WTC11 (cell line): ENCODE results near the gene TOMM5. TPM values are rescaled to one million over a fixed set of nuclear protein-coding genes. Genes with fewer than 3 reads are reported as not detected.

Experiments
- ATAC-seq: fragments of 200-7000 bp; cut with Tn5 transposase; 2 replicates; pipeline ENCODE4 v1.10.0; 2021; ENCODE audit warnings: mild to moderate bottlenecking, moderate library complexity
- CTCF ChIA-PET: fragments of 300-600 bp; sonication (Branson Sonifier 250); formaldehyde crosslinking; loops from one replicate; lab custom pipeline; 2021; ENCODE audit warnings: antibody characterized with exemption; lab: Charles Lee
- POLR2A ChIA-PET: fragments of 350-600 bp; sonication (Branson Sonifier 250); formaldehyde crosslinking; loops from one replicate; lab custom pipeline; 2021; ENCODE audit warnings: antibody characterized with exemption; lab: Charles Lee
- DNase-seq: peaks from one replicate; pipeline ENCODE4 v3.0.0; 2021; ENCODE audit warnings: low spot score
- H3K27ac Mint-ChIP-seq: 2 replicates; pipeline ENCODE4 v1.8.0; 2021; ENCODE audit warnings: mixed read lengths
- H3K27me3 Mint-ChIP-seq: 2 replicates; pipeline ENCODE4 v1.8.0; 2021; ENCODE audit warnings: low read depth, mild to moderate bottlenecking, moderate library complexity, mixed read lengths
- H3K36me3 Mint-ChIP-seq: 2 replicates; pipeline ENCODE4 v1.8.0; 2021; ENCODE audit warnings: mixed read lengths
- H3K4me1 Mint-ChIP-seq: 2 replicates; pipeline ENCODE4 v1.8.0; 2022; ENCODE audit warnings: mixed read lengths
- H3K4me3 Mint-ChIP-seq: 2 replicates; pipeline ENCODE4 v1.8.0; 2021; ENCODE audit warnings: mild to moderate bottlenecking, moderate library complexity, mixed read lengths
- H3K9me3 Mint-ChIP-seq: 2 replicates; pipeline ENCODE4 v1.8.0; 2021; ENCODE audit warnings: mixed read lengths
- ATF1 ChIP-seq: sonication (generic); formaldehyde crosslinking; IDR thresholded peaks from 2 replicates; pipeline ENCODE4 v1.8.1; 2023; ENCODE audit warnings: mild to moderate bottlenecking, moderate library complexity, missing genetic modification reagents
- ELF4 ChIP-seq: sonication (generic); formaldehyde crosslinking; IDR thresholded peaks from 2 replicates; pipeline ENCODE4 v1.8.1; 2022; ENCODE audit warnings: low read depth, mild to moderate bottlenecking, moderate library complexity, missing genetic modification reagents
- FOXK1 ChIP-seq: sonication (generic); formaldehyde crosslinking; IDR thresholded peaks from 2 replicates; pipeline ENCODE4 v1.8.0; 2022; ENCODE audit warnings: mild to moderate bottlenecking, moderate library complexity, missing genetic modification reagents
- FOXP1 ChIP-seq: sonication (generic); formaldehyde crosslinking; IDR thresholded peaks from 2 replicates; pipeline ENCODE4 v1.8.0; 2022; ENCODE audit warnings: missing genetic modification reagents, mild to moderate bottlenecking, moderate library complexity, borderline replicate concordance
- GABPB1 ChIP-seq: sonication (generic); formaldehyde crosslinking; IDR thresholded peaks from 2 replicates; pipeline ENCODE4 v1.8.1; 2023; ENCODE audit warnings: mild to moderate bottlenecking, missing genetic modification reagents
- JAZF1 ChIP-seq: fragments of 250-450 bp; sonication (Bioruptor Pico); IDR thresholded peaks from 2 replicates; pipeline ENCODE4 v1.9.0; 2021; ENCODE audit warnings: moderate library complexity, mild to moderate bottlenecking, inconsistent platforms
- KAT7 ChIP-seq: sonication (generic); formaldehyde crosslinking; IDR thresholded peaks from 2 replicates; pipeline ENCODE4 v1.8.1; 2023; ENCODE audit warnings: missing genetic modification reagents, mild to moderate bottlenecking, borderline replicate concordance
- MYBL2 ChIP-seq: sonication (generic); formaldehyde crosslinking; IDR thresholded peaks from 2 replicates; pipeline ENCODE4 v1.8.1; 2023; ENCODE audit warnings: mild to moderate bottlenecking, moderate library complexity, missing genetic modification reagents
- NR1H2 ChIP-seq: sonication (generic); formaldehyde crosslinking; IDR thresholded peaks from 2 replicates; pipeline ENCODE4 v1.9.0; 2021; ENCODE audit warnings: mild to moderate bottlenecking, moderate library complexity, missing genetic modification reagents
- NR2C2 ChIP-seq: sonication (generic); formaldehyde crosslinking; IDR thresholded peaks from 2 replicates; pipeline ENCODE4 v1.8.0; 2022; ENCODE audit warnings: mild to moderate bottlenecking, missing genetic modification reagents
- OVOL2 ChIP-seq: fragments of 250-450 bp; sonication (Bioruptor Pico); IDR thresholded peaks from 2 replicates; pipeline ENCODE4 v1.9.0; 2021; ENCODE audit warnings: mild to moderate bottlenecking, borderline replicate concordance
- SP1 ChIP-seq: sonication (generic); formaldehyde crosslinking; conservative IDR thresholded peaks from 2 replicates; pipeline ENCODE4 v1.8.1; 2022; ENCODE audit warnings: missing genetic modification reagents
- ZBTB21 ChIP-seq: sonication (generic); formaldehyde crosslinking; IDR thresholded peaks from 2 replicates; pipeline ENCODE4 v1.8.1; 2023; ENCODE audit warnings: mild to moderate bottlenecking, missing genetic modification reagents, borderline replicate concordance
- ZNF219 ChIP-seq: sonication (generic); formaldehyde crosslinking; IDR thresholded peaks from 2 replicates; pipeline ENCODE4 v1.8.0; 2023; ENCODE audit warnings: missing genetic modification reagents, mild to moderate bottlenecking, borderline replicate concordance
- total RNA-seq: library from RNA; stranded (reverse); gene quantifications from 3 replicates; pipeline ENCODE4 v1.2.3, GENCODE V29; 2021
- TF ChIP-seq, protein P1 (sequence below): sonication (generic); formaldehyde crosslinking; IDR thresholded peaks from 2 replicates; pipeline ENCODE4 v1.8.0; 2022; ENCODE audit warnings: mild to moderate bottlenecking, missing genetic modification reagents
- TF ChIP-seq, protein P2 (sequence below): sonication (generic); formaldehyde crosslinking; IDR thresholded peaks from 2 replicates; pipeline ENCODE4 v1.8.0; 2022; ENCODE audit warnings: mild to moderate bottlenecking, missing genetic modification reagents
- TF ChIP-seq, protein P3 (sequence below): sonication (generic); formaldehyde crosslinking; IDR thresholded peaks from 2 replicates; pipeline ENCODE4 v1.8.1; 2023; ENCODE audit warnings: mild to moderate bottlenecking, missing genetic modification reagents, moderate library complexity
- TF ChIP-seq, protein P4 (sequence below): fragments of 200-600 bp; IDR thresholded peaks from 2 replicates; pipeline ENCODE4 v1.8.0; 2022; ENCODE audit warnings: antibody characterized with exemption
- TF ChIP-seq, protein P5 (sequence below): sonication (generic); formaldehyde crosslinking; IDR thresholded peaks from 2 replicates; pipeline ENCODE4 v1.8.0; 2023; ENCODE audit warnings: mild to moderate bottlenecking, missing genetic modification reagents
- TF ChIP-seq, protein P6 (sequence below): fragments of 250-450 bp; sonication (Bioruptor Pico); IDR thresholded peaks from 2 replicates; pipeline ENCODE4 v1.8.0; 2021; ENCODE audit warnings: mild to moderate bottlenecking

The TOMM5 gene
- total RNA-seq, 1 experiment from 2014 or later, result 112 TPM

DNA sequence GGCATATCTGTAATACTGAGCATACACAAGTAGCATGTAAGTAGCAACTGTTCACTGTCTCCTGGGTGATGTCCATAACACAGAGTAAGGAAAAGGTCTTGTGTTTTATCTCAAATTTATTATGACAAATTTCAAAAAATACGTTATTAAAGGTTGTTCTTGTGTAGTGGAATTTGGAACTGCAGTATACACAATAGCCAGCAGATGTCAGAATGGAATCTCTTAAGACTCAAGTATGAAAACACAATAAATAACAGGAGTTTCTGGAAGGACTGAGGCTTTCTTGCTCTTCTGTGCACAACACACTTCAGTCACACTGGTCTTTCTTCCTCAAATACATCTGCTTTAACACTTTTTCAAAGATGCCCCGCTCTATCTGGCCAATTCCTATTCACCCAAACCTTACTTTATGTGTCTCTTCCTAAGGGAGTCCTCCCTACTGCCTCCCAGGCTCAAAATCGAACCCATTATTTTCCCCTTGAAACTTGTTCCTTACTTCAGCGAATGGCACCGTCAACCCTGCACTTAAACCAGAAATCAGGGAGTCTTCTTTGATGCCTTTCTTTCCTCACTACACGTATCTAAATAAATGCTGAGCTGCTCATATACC is 9.7 kb downstream of the TOMM5 start:
- CTCF ChIA-PET, result no interaction called here
- no peak overlapping the region for H3K4me3 Mint-ChIP-seq
- POLR2A ChIA-PET, result no interaction called here
- TF ChIP-seq ELF4 (CRISPR knock-in tag) (no peak), NR1H2 (CRISPR knock-in tag) (no peak), KAT7 (no peak), GABPB1 (CRISPR knock-in tag) (no peak), NR2C2 (CRISPR knock-in tag) (no peak), JAZF1 (CRISPR knock-in tag) (no peak), OVOL2 (CRISPR knock-in tag) (no peak), FOXK1 (CRISPR knock-in tag) (no peak)
- TF ChIP-seq, protein P1, sequence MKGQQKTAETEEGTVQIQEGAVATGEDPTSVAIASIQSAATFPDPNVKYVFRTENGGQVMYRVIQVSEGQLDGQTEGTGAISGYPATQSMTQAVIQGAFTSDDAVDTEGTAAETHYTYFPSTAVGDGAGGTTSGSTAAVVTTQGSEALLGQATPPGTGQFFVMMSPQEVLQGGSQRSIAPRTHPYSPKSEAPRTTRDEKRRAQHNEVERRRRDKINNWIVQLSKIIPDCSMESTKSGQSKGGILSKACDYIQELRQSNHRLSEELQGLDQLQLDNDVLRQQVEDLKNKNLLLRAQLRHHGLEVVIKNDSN (CRISPR knock-in tag), result no peak
- TF ChIP-seq, protein P2, sequence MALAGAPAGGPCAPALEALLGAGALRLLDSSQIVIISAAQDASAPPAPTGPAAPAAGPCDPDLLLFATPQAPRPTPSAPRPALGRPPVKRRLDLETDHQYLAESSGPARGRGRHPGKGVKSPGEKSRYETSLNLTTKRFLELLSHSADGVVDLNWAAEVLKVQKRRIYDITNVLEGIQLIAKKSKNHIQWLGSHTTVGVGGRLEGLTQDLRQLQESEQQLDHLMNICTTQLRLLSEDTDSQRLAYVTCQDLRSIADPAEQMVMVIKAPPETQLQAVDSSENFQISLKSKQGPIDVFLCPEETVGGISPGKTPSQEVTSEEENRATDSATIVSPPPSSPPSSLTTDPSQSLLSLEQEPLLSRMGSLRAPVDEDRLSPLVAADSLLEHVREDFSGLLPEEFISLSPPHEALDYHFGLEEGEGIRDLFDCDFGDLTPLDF, result no peak
- TF ChIP-seq, protein P3, sequence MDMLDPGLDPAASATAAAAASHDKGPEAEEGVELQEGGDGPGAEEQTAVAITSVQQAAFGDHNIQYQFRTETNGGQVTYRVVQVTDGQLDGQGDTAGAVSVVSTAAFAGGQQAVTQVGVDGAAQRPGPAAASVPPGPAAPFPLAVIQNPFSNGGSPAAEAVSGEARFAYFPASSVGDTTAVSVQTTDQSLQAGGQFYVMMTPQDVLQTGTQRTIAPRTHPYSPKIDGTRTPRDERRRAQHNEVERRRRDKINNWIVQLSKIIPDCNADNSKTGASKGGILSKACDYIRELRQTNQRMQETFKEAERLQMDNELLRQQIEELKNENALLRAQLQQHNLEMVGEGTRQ (CRISPR knock-in tag), result no peak
- TF ChIP-seq, all 79 proteins: peak for 0
- ATAC-seq, result peak; percentile 41; the same call in 1 of the 2 replicates
- no peak for DNase-seq
- H3K36me3 Mint-ChIP-seq, result peaks cover 48% of the 10 kb centered on the region
- H3K27ac Mint-ChIP-seq, result no peak overlapping the region
- no peaks in the 10 kb centered on the region for H3K4me1 Mint-ChIP-seq
- no peaks in the 10 kb centered on the region for H3K9me3 Mint-ChIP-seq
- H3K27me3 Mint-ChIP-seq, result no peaks in the 10 kb centered on the region

DNA sequence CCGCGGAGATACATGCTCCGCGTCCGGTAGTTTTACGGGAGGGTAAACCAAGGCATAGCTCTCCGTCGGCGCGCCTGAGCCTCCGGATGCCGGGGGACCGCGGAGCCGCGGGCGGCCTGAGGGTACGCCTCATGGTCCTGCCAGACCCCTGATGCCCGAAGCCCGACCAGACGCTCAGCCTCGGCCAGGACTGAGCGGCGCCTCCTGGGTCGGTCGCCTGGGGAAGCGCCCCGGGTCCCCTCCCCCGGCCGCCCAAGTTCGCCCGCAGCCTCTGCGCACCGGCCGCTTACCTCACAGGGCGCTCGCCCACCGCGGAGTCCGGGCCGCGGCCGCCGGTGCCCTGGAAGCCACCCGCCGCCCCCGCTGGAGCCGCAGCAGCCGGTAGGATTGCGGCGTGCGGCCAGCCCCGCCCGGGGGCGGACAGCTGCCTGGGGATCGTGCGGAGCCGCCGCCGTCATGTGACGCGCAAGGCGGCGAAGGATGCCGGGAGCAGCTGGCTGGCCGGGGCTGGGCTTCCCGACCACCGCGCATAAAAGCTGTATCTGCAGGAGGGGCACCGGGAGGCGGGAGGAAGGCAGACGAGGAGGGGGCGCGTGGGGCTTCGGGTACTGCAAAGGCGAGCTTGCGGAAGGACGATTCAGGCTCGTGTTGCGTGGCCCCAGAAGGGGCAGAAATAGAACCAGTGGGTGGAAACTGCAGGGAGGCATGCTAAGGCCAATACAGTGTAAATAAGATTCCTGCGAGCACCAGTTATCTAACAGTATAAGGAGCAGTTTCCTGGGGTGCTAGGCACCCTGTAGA is 16.3 kb downstream of the TOMM5 start, which contains the start of gene FBXO10:
FBXO10 (minus strand) TSS at position 460 of the 801 bp plus-strand sequence. CDS start 34,612 bp downstream, outside the sequence.
- Mint-ChIP-seq H3K27me3 (no peaks in the 10 kb centered on the region), H3K4me1 (peaks cover 41% of the 10 kb centered on the region), H3K9me3 (no peaks in the 10 kb centered on the region), H3K36me3 (no peaks in the 10 kb centered on the region), H3K27ac (peak within 1 kb of the TSS; percentile 57), H3K4me3 (peak within 1 kb of the TSS; percentile 82)
- ATAC-seq (peak; percentile 85), DNase-seq (peak; percentile 76)
- ChIA-PET CTCF (interaction anchor here (1.1 to 2.3 kb wide), 7 partner anchors 10 to 225 kb away, joined by 3 to 10 read pairs (median 6); partner anchors contain the start of genes DCAF10 and TOMM5), POLR2A (interaction anchor here (0.6 kb wide), 1 partner anchor 134 kb away, joined by 3 read pairs; no protein-coding TSS in a partner anchor)
- TF ChIP-seq ZNF219 (CRISPR knock-in tag) (no peak), ZBTB21 (peak; percentile 51; the same call in 1 of the 2 replicates), FOXK1 (CRISPR knock-in tag) (peak; percentile 89), KAT7 (peak; percentile 86; the same call in 1 of the 2 replicates), ATF1 (CRISPR knock-in tag) (0 out of 2 replicates have a peak, but pooled peaks have one; percentile 81), MYBL2 (CRISPR knock-in tag) (peak; percentile 21; the same call in 1 of the 2 replicates), SP1 (CRISPR knock-in tag) (peak; percentile 70; the same call in 1 of the 2 replicates), FOXP1 (CRISPR knock-in tag) (peak; percentile 50; the same call in 1 of the 2 replicates)
- TF ChIP-seq, protein P4, sequence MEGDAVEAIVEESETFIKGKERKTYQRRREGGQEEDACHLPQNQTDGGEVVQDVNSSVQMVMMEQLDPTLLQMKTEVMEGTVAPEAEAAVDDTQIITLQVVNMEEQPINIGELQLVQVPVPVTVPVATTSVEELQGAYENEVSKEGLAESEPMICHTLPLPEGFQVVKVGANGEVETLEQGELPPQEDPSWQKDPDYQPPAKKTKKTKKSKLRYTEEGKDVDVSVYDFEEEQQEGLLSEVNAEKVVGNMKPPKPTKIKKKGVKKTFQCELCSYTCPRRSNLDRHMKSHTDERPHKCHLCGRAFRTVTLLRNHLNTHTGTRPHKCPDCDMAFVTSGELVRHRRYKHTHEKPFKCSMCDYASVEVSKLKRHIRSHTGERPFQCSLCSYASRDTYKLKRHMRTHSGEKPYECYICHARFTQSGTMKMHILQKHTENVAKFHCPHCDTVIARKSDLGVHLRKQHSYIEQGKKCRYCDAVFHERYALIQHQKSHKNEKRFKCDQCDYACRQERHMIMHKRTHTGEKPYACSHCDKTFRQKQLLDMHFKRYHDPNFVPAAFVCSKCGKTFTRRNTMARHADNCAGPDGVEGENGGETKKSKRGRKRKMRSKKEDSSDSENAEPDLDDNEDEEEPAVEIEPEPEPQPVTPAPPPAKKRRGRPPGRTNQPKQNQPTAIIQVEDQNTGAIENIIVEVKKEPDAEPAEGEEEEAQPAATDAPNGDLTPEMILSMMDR, result no peak
- TF ChIP-seq, protein P3 (CRISPR knock-in tag), result peak; percentile 97
- TF ChIP-seq, protein P5, sequence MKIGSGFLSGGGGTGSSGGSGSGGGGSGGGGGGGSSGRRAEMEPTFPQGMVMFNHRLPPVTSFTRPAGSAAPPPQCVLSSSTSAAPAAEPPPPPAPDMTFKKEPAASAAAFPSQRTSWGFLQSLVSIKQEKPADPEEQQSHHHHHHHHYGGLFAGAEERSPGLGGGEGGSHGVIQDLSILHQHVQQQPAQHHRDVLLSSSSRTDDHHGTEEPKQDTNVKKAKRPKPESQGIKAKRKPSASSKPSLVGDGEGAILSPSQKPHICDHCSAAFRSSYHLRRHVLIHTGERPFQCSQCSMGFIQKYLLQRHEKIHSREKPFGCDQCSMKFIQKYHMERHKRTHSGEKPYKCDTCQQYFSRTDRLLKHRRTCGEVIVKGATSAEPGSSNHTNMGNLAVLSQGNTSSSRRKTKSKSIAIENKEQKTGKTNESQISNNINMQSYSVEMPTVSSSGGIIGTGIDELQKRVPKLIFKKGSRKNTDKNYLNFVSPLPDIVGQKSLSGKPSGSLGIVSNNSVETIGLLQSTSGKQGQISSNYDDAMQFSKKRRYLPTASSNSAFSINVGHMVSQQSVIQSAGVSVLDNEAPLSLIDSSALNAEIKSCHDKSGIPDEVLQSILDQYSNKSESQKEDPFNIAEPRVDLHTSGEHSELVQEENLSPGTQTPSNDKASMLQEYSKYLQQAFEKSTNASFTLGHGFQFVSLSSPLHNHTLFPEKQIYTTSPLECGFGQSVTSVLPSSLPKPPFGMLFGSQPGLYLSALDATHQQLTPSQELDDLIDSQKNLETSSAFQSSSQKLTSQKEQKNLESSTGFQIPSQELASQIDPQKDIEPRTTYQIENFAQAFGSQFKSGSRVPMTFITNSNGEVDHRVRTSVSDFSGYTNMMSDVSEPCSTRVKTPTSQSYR (CRISPR knock-in tag), result no peak
- TF ChIP-seq, protein P6, sequence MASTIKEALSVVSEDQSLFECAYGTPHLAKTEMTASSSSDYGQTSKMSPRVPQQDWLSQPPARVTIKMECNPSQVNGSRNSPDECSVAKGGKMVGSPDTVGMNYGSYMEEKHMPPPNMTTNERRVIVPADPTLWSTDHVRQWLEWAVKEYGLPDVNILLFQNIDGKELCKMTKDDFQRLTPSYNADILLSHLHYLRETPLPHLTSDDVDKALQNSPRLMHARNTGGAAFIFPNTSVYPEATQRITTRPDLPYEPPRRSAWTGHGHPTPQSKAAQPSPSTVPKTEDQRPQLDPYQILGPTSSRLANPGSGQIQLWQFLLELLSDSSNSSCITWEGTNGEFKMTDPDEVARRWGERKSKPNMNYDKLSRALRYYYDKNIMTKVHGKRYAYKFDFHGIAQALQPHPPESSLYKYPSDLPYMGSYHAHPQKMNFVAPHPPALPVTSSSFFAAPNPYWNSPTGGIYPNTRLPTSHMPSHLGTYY, result no peak
